ENCODE data around the gene FNDC8.

GRCh38 chr17:35149941-35150340, 28.5 kb downstream of the FNDC8 start:
- no peak for TF ChIP-seq GABPA (IDR thresholded peaks at IDR 0.05; ENCODE audit: borderline replicate concordance, insufficient read depth, low read length)
- no peak for TF ChIP-seq CTCF (IDR thresholded peaks at IDR 0.05; ENCODE audit: control extremely low read depth in 1 of 3, insufficient read depth in 1 of 3, low read depth in 1 of 3, low read length in 3 of 3)
